ENCODE measurements around the gene IFT20.

The IFT20 gene

DNA sequence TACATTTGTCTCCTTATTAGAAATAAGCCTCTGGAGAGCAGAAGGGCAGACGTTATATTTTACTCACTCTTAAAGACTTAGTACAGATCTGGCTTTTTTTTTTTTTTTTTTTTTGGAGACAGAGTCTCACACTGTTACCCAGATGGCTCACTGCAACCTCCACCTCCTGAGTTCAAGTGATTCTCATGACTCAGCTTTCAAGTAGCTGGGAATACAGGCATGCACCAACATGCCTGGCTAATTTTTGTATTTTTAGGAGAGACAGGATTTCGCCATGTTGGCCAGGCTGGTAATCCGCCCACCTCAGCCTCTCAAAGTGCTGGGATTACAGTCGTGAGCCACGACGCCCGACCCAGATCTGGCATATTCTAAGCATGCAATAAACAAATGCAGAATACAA is 52.7 kb downstream of the IFT20 start (continued):
- TF ChIP-seq, protein P1, sequence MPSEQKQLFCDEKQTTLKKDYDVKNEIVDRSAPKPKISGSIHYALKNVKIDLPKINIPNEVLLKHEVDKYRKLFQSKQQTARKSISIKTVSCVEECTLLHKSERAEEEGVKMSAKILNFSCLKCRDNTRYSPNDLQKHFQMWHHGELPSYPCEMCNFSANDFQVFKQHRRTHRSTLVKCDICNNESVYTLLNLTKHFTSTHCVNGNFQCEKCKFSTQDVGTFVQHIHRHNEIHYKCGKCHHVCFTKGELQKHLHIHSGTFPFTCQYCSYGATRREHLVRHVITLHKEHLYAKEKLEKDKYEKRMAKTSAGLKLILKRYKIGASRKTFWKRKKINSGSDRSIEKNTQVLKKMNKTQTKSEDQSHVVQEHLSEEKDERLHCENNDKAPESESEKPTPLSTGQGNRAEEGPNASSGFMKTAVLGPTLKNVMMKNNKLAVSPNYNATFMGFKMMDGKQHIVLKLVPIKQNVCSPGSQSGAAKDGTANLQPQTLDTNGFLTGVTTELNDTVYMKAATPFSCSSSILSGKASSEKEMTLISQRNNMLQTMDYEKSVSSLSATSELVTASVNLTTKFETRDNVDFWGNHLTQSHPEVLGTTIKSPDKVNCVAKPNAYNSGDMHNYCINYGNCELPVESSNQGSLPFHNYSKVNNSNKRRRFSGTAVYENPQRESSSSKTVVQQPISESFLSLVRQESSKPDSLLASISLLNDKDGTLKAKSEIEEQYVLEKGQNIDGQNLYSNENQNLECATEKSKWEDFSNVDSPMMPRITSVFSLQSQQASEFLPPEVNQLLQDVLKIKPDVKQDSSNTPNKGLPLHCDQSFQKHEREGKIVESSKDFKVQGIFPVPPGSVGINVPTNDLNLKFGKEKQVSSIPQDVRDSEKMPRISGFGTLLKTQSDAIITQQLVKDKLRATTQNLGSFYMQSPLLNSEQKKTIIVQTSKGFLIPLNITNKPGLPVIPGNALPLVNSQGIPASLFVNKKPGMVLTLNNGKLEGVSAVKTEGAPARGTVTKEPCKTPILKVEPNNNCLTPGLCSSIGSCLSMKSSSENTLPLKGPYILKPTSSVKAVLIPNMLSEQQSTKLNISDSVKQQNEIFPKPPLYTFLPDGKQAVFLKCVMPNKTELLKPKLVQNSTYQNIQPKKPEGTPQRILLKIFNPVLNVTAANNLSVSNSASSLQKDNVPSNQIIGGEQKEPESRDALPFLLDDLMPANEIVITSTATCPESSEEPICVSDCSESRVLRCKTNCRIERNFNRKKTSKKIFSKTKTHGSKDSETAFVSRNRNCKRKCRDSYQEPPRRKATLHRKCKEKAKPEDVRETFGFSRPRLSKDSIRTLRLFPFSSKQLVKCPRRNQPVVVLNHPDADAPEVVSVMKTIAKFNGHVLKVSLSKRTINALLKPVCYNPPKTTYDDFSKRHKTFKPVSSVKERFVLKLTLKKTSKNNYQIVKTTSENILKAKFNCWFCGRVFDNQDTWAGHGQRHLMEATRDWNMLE (tag by site-specific recombination; conservative IDR thresholded peaks at IDR 0.05; ENCODE audit: low read depth), result peak; percentile 56
- TF ChIP-seq, protein P2, sequence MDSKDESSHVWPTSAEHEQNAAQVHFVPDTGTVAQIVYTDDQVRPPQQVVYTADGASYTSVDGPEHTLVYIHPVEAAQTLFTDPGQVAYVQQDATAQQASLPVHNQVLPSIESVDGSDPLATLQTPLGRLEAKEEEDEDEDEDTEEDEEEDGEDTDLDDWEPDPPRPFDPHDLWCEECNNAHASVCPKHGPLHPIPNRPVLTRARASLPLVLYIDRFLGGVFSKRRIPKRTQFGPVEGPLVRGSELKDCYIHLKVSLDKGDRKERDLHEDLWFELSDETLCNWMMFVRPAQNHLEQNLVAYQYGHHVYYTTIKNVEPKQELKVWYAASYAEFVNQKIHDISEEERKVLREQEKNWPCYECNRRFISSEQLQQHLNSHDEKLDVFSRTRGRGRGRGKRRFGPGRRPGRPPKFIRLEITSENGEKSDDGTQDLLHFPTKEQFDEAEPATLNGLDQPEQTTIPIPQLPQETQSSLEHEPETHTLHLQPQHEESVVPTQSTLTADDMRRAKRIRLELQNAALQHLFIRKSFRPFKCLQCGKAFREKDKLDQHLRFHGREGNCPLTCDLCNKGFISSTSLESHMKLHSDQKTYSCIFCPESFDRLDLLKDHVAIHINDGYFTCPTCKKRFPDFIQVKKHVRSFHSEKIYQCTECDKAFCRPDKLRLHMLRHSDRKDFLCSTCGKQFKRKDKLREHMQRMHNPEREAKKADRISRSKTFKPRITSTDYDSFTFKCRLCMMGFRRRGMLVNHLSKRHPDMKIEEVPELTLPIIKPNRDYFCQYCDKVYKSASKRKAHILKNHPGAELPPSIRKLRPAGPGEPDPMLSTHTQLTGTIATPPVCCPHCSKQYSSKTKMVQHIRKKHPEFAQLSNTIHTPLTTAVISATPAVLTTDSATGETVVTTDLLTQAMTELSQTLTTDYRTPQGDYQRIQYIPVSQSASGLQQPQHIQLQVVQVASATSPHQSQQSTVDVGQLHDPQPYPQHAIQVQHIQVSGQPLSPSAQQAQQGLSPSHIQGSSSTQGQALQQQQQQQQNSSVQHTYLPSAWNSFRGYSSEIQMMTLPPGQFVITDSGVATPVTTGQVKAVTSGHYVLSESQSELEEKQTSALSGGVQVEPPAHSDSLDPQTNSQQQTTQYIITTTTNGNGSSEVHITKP (tag by site-specific recombination; IDR thresholded peaks at IDR 0.05), result peak; percentile 63; the same call in 1 of the 2 replicates
- TF ChIP-seq IKZF3 (tag by site-specific recombination; IDR thresholded peaks at IDR 0.05) (0 out of 2 replicates have a peak, but pooled peaks have one; percentile 42), GLIS1 (tag by site-specific recombination; IDR thresholded peaks at IDR 0.05) (peak; percentile 19; the same call in 1 of the 2 replicates), SCRT2 (tag by site-specific recombination; IDR thresholded peaks at IDR 0.05) (no peak), ZBTB8A (tag by site-specific recombination; IDR thresholded peaks at IDR 0.05) (peak; percentile 72), ZNF629 (tag by site-specific recombination; IDR thresholded peaks at IDR 0.05) (peak; percentile 71), ZNF555 (tag by site-specific recombination; conservative IDR thresholded peaks at IDR 0.05) (no peak), OVOL3 (tag by site-specific recombination; IDR thresholded peaks at IDR 0.05) (no peak), ZNF324 (tag by site-specific recombination; IDR thresholded peaks at IDR 0.05) (peak; percentile 55; the same call in 1 of the 2 replicates), ZNF433 (tag by site-specific recombination; IDR thresholded peaks at IDR 0.05; ENCODE audit: low read depth) (no peak), ZNF112 (tag by site-specific recombination; IDR thresholded peaks at IDR 0.05) (no peak), SALL2 (tag by site-specific recombination; IDR thresholded peaks at IDR 0.05; ENCODE audit: borderline replicate concordance) (no peak), ZBTB21 (tag by site-specific recombination; IDR thresholded peaks at IDR 0.05) (peak; percentile 36; the same call in 1 of the 2 replicates), KLF1 (tag by site-specific recombination; IDR thresholded peaks at IDR 0.05) (no peak), SP7 (tag by site-specific recombination; IDR thresholded peaks at IDR 0.05) (peak; percentile 76), ZNF707 (tag by site-specific recombination; IDR thresholded peaks at IDR 0.05) (no peak), ZNF366 (tag by site-specific recombination; conservative IDR thresholded peaks at IDR 0.05) (peak; percentile 61; the same call in 1 of the 2 replicates), ZNF830 (tag by site-specific recombination; IDR thresholded peaks at IDR 0.05; ENCODE audit: low read depth) (no peak), OSR2 (tag by site-specific recombination; IDR thresholded peaks at IDR 0.05) (peak; percentile 65)
- TF ChIP-seq, protein P3, sequence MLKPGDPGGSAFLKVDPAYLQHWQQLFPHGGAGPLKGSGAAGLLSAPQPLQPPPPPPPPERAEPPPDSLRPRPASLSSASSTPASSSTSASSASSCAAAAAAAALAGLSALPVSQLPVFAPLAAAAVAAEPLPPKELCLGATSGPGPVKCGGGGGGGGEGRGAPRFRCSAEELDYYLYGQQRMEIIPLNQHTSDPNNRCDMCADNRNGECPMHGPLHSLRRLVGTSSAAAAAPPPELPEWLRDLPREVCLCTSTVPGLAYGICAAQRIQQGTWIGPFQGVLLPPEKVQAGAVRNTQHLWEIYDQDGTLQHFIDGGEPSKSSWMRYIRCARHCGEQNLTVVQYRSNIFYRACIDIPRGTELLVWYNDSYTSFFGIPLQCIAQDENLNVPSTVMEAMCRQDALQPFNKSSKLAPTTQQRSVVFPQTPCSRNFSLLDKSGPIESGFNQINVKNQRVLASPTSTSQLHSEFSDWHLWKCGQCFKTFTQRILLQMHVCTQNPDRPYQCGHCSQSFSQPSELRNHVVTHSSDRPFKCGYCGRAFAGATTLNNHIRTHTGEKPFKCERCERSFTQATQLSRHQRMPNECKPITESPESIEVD (tag by site-specific recombination; IDR thresholded peaks at IDR 0.05), result peak; percentile 50; the same call in 1 of the 2 replicates
- TF ChIP-seq, protein P4, sequence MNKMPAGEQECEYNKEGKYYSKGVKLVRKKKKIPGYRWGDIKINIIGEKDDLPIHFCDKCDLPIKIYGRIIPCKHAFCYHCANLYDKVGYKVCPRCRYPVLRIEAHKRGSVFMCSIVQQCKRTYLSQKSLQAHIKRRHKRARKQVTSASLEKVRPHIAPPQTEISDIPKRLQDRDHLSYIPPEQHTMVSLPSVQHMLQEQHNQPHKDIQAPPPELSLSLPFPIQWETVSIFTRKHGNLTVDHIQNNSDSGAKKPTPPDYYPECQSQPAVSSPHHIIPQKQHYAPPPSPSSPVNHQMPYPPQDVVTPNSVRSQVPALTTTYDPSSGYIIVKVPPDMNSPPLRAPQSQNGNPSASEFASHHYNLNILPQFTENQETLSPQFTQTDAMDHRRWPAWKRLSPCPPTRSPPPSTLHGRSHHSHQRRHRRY (tag by site-specific recombination; IDR thresholded peaks at IDR 0.05), result no peak
- TF ChIP-seq, protein P5, sequence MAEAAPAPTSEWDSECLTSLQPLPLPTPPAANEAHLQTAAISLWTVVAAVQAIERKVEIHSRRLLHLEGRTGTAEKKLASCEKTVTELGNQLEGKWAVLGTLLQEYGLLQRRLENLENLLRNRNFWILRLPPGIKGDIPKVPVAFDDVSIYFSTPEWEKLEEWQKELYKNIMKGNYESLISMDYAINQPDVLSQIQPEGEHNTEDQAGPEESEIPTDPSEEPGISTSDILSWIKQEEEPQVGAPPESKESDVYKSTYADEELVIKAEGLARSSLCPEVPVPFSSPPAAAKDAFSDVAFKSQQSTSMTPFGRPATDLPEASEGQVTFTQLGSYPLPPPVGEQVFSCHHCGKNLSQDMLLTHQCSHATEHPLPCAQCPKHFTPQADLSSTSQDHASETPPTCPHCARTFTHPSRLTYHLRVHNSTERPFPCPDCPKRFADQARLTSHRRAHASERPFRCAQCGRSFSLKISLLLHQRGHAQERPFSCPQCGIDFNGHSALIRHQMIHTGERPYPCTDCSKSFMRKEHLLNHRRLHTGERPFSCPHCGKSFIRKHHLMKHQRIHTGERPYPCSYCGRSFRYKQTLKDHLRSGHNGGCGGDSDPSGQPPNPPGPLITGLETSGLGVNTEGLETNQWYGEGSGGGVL (tag by site-specific recombination; IDR thresholded peaks at IDR 0.05), result 0 out of 2 replicates have a peak, but pooled peaks have one; percentile 11
- TF ChIP-seq, protein P6, sequence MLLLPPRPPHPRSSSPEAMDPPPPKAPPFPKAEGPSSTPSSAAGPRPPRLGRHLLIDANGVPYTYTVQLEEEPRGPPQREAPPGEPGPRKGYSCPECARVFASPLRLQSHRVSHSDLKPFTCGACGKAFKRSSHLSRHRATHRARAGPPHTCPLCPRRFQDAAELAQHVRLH (tag by site-specific recombination; IDR thresholded peaks at IDR 0.05), result no peak
- TF ChIP-seq, protein P7, sequence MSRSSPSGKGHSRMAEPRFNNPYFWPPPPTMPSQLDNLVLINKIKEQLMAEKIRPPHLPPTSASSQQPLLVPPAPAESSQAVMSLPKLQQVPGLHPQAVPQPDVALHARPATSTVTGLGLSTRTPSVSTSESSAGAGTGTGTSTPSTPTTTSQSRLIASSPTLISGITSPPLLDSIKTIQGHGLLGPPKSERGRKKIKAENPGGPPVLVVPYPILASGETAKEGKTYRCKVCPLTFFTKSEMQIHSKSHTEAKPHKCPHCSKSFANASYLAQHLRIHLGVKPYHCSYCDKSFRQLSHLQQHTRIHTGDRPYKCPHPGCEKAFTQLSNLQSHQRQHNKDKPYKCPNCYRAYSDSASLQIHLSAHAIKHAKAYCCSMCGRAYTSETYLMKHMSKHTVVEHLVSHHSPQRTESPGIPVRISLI (tag by site-specific recombination; IDR thresholded peaks at IDR 0.05), result peak; percentile 88

All from HEK293 (cell line).